Smooth muscle cell (in vitro differentiated cells): Measurements from ENCODE around the gene BRICD5. TPM values are rescaled to one million over a fixed set of nuclear protein-coding genes. Genes with fewer than 3 reads are reported as not detected.

Experiments used
- DNase-seq: peaks from one replicate; lab custom pipeline; 2025; ENCODE audit not compliant: unreplicated experiment; lab: John Stamatoyannopoulos, UW
- H2AFZ ChIP-seq: fragments of 200-600 bp; sonication (generic); 2 replicates; pipeline ENCODE4 v1.6.0; 2016; ENCODE audit warnings: antibody characterized with exemption, low read depth, mild to moderate bottlenecking
- H3F3A ChIP-seq: fragments of 200-600 bp; sonication (generic); 2 replicates; pipeline ENCODE4 v1.6.0; 2017; ENCODE audit warnings: antibody characterized with exemption, low read depth
- H3K27ac ChIP-seq: fragments of 200-600 bp; sonication (generic); 2 replicates; pipeline ENCODE4 v1.5.1; 2016; ENCODE audit warnings: low read depth, mild to moderate bottlenecking
- H3K27me3 ChIP-seq: fragments of 200-600 bp; sonication (generic); 2 replicates; pipeline ENCODE4 v1.6.1; 2016; ENCODE audit warnings: low read depth, mild to moderate bottlenecking
- H3K36me3 ChIP-seq: fragments of 200-600 bp; sonication (generic); 2 replicates; pipeline ENCODE4 v1.5.1; 2016; ENCODE audit warnings: low read depth
- H3K4me1 ChIP-seq: fragments of 200-600 bp; sonication (generic); 2 replicates; pipeline ENCODE4 v1.5.1; 2016; ENCODE audit warnings: low read depth
- H3K4me2 ChIP-seq: fragments of 200-600 bp; sonication (generic); 2 replicates; pipeline ENCODE4 v1.6.0; 2016; ENCODE audit warnings: mild to moderate bottlenecking
- H3K4me3 ChIP-seq: fragments of 200-600 bp; sonication (generic); 2 replicates; pipeline ENCODE4 v1.5.1; 2016; ENCODE audit warnings: mild to moderate bottlenecking
- H3K79me2 ChIP-seq: fragments of 200-600 bp; sonication (generic); 2 replicates; pipeline ENCODE4 v1.6.0; 2016; ENCODE audit warnings: low read depth, mild to moderate bottlenecking
- H3K9ac ChIP-seq: fragments of 200-600 bp; sonication (generic); 2 replicates; pipeline ENCODE4 v1.6.0; 2016; ENCODE audit warnings: low read depth
- H3K9me3 ChIP-seq: fragments of 200-600 bp; sonication (generic); replicated peaks from 2 replicates; pipeline ENCODE4 v1.5.1; 2016; ENCODE audit warnings: low read depth
- H4K20me1 ChIP-seq: fragments of 200-600 bp; sonication (generic); 2 replicates; pipeline ENCODE4 v1.6.0; 2016; ENCODE audit warnings: low read depth
- CTCF ChIP-seq: fragments of 200-600 bp; sonication (generic); IDR thresholded peaks from 2 replicates; pipeline ENCODE4 v1.5.1; 2017; ENCODE audit warnings: borderline replicate concordance, mild to moderate bottlenecking, antibody characterized with exemption; ENCODE audit not compliant: insufficient read depth, poor library complexity, severe bottlenecking
- WGBS: methylation state at CpG from one replicate; pipeline ENCODE4 v1.1.7; 2016; ENCODE audit warnings: low lambda C conversion rate; 5-methylcytosine and 5-hydroxymethylcytosine counted together
- polyA plus RNA-seq: library from polyadenylated mRNA; unstranded; fragments of >200 nt; fragmentation: Nextera tagmentation; extraction: Ambion mirVana; gene quantifications from 2 replicates; pipeline ENCODE4 v1.2.1, GENCODE V29; 2016
- total RNA-seq: library from RNA; depleted of rRNA; stranded (reverse); fragments of >200 nt; gene quantifications from 2 replicates; pipeline ENCODE4 v1.2.3, GENCODE V29; 2014

Gene BRICD5
- total and polyA plus RNA-seq, 2 experiments from 2014 or later = 2.0 to 4.7 TPM

GRCh38 chr16:2234813-2235170, 24.1 kb upstream of the BRICD5 start:
- Histone ChIP-seq H3K9me3 (no peaks in the 10 kb centered on the region), H3K4me2 (no peak overlapping the region), H4K20me1 (peaks cover 57% of the 10 kb centered on the region), H3K4me1 (peaks cover 17% of the 10 kb centered on the region), H3K79me2 (no peaks in the 10 kb centered on the region), H3K4me3 (no peak overlapping the region), H3K36me3 (no peaks in the 10 kb centered on the region), H3F3A (peaks cover 6% of the 10 kb centered on the region), H2AFZ (no peak overlapping the region), H3K27me3 (peaks cover 23% of the 10 kb centered on the region), H3K27ac (no peak overlapping the region), H3K9ac (no peak overlapping the region)
- no peak for DNase-seq
- no peak for TF ChIP-seq CTCF
- over 99% methylated on average over 14 of the region's 18 CpGs for WGBS

GRCh38 chr16:2233872-2234812, 23.5 kb upstream of the BRICD5 start:
- H2AFZ ChIP-seq = no peak overlapping the region
- no peak overlapping the region for H3K4me3 ChIP-seq
- no peak overlapping the region for H3K4me2 ChIP-seq
- no peaks in the 10 kb centered on the region for H3K9me3 ChIP-seq
- H4K20me1 ChIP-seq = peaks cover 64% of the 10 kb centered on the region
- no peaks in the 10 kb centered on the region for H3K36me3 ChIP-seq
- no peak for DNase-seq
- no peak for TF ChIP-seq CTCF
- 97% methylated on average over 50 of the region's 51 CpGs for WGBS
- no peak overlapping the region for H3K27ac ChIP-seq
- no peak overlapping the region for H3K9ac ChIP-seq
- no peaks in the 10 kb centered on the region for H3K79me2 ChIP-seq
- H3K27me3 ChIP-seq = peaks cover 23% of the 10 kb centered on the region
- no peaks in the 10 kb centered on the region for H3F3A ChIP-seq
- H3K4me1 ChIP-seq = peaks cover 17% of the 10 kb centered on the region

- peaks cover 73% of the 10 kb centered on the region for H4K20me1 ChIP-seq
- H3K9ac ChIP-seq = no peak overlapping the region
- H3K4me2 ChIP-seq = no peak overlapping the region
- peaks cover 5% of the 10 kb centered on the region for H3K79me2 ChIP-seq
- H3F3A ChIP-seq = no peaks in the 10 kb centered on the region
- H3K36me3 ChIP-seq = no peaks in the 10 kb centered on the region
- no peak overlapping the region for H3K27ac ChIP-seq
- no peaks in the 10 kb centered on the region for H3K9me3 ChIP-seq
- peaks cover 22% of the 10 kb centered on the region for H3K27me3 ChIP-seq
- peaks cover 17% of the 10 kb centered on the region for H3K4me1 ChIP-seq
- DNase-seq = no peak
- TF ChIP-seq CTCF = no peak
- WGBS = 95% methylated on average over 24 of the region's 28 CpGs
- no peak overlapping the region for H3K4me3 ChIP-seq
- no peak overlapping the region for H2AFZ ChIP-seq
Observed at GRCh38 chr16:2233046-2233775, 22.5 kb upstream of the BRICD5 start.
